ENCODE measurements around the gene P4HB.

P4HB gene

DNA sequence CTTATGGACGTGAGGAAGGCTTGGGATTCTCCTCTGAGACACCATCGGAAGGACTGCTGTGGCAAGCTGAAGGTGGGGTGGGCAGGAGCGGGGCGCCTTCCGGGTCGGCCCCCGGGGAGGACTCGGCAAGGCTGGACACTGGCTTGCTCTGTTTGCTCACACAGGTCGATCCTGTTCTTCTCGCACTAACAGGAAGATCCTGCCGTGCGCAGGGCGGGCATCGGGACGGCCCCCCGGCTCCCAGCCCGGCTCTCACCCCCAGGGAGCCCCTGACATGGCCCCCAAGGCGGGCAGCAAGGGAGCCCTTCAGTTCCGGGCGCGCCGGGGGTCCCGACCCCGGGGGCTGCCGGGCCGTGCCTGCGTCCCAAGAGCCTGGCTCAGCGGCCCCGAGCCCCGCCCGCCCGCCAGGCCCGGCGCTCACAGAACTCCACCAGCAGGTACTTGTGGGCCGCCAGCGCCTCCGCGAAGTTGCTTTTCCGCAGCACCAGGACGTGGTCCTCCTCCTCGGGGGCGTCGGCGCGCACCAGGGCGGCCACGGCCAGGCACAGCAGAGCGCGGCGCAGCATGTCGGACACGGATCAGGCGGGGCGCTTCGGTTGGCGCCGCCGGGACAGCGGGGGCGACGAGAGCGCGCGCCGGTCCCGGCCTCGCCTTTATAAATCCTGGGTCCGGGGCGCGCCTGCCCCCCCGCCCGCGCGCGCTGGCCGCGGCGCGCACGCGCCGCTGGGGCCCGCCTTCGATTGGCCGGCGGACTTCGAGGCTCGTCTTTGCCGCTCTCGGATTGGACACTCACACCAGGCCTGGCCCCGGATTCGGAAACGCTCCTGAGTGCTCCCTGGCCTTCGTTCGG is at the start of gene P4HB:
Gene P4HB, minus strand, starts transcription at position 630 of the 850 bp plus-strand sequence. Its CDS starts 64 bp downstream, at position 566.
- DNase-seq (ENCODE audit: low spot score) = no peak

DNA sequence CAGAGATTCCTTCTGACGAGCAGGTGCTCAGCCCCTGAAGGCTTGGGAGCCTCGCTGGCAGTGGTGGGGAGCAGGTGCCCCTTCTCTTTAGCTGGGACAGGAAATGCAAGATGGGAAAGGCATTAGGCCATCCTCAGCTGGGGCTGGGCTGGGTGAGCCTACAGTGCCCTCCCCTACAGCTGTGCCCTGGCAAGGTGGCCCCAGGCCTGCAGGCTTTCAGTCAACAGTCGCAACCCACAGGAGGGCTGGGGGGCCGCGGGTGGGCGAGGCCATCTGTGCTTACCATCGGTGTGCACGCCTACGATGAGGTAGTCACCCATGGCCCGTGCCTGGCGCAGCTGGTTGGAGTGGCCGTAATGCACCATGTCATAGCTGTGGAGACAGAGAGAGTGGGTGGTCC is 48.9 kb upstream of the P4HB start:
- DNase-seq (ENCODE audit: low spot score) = no peak

GRCh38 chr17:81908793-81909192 is 48.5 kb upstream of the P4HB start:
- no peak for DNase-seq (ENCODE audit: low spot score)

DNA sequence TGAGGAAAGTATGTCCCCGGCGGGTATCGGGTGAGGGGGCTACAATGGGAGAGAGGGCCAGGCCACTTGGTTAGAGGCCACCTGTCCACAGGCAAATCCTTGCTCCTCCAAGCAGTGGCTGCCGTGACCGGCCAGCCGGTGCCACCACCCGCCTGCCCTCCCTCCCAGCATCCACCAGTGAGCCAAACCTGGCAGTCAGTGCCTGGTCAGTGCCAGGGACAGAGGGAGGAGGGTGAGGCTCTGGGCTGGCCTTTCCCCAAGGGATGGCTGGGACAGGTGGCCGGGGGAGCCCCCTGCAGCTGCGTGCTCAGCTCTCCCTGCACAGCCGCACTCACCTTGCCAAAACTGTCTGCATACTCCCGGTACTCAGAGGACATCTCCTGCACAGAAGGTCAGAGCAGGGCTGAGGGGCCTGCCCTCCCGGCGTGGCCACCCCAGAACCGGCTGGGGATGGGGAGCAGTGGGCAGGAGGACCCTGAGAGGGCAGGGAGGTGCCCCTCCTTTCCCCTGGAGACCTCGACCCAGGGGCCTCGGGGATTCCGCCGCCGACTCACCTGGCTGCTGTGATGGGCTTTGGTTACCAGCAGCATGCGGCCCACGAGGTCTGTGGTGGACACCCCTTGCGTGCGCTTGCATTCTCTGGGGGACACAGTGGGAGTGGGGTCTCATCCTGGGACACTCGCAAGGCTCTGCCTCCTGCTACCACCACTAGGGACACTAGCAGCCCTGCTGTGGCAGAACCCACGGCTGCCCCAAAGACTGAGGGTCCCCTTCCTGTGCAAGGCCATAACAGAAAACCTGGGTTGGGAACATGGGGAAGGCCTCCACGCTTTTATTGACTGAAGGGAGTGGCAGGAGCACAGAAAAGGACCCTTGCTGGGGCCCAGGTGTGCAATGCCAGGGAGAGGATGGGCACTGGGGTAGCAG is 47.1 kb upstream of the P4HB start:
- DNase-seq (ENCODE audit: low spot score) = no peak

DNA sequence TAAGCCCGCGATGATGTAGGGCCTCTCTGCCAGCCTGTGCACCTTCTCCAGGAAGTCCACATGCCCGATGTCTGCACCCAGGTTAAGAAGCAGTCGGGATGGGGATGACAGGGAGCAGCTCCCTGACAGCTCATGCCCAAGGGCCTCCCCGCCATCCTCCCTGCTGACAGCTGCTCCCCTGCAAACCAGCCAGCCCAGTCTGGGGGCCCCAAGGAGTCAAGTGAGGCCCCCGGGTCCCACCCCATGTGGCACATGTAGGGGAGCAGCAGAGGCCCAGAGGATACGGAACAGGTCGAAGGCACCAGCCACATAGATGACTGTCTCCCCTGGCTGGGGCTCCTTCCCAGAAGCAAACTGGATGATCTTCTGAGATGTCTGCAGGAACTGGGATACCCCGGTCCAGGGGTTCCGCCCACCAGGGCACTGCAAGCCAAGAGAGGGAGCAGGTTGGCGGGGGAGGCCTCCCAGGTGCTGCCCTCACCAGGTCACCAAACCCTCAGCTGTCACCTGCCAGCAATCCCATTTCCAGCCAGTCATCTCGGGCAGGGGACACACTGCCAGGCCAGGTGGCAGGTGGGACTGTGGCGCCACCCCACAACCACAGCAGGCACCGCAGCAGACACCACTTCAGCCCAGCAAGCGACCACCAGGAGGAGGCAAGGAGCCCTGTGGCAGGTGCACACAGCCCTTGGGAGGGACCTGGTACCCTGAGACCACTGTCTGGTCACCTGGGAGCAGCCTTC is 46.3 kb upstream of the P4HB start:
- no peak for DNase-seq (ENCODE audit: low spot score)

DNA sequence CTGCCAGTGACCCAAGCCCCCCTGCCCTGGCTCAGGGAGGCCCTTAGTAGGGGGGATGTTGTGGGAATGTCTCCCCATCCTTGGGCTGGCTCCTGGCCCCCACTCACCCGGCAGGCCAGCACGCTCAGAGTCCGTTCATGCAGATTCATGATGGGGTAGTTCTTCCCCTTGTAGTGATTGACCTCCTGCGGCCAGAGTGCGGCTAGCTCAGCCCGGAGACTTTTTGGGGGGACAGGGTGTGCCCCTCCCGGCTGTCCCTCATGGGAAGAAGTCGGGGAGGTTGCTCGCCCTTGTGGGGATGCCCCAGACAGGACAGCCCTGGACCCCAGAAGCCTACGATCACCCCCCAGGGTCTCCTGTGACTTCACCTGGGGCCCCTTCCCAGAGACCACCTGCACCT is 45.7 kb upstream of the P4HB start:
- no peak for DNase-seq (ENCODE audit: low spot score)

GRCh38 chr17:81905424-81905875 is 45.1 kb upstream of the P4HB start:
- DNase-seq (ENCODE audit: low spot score) = no peak

DNA sequence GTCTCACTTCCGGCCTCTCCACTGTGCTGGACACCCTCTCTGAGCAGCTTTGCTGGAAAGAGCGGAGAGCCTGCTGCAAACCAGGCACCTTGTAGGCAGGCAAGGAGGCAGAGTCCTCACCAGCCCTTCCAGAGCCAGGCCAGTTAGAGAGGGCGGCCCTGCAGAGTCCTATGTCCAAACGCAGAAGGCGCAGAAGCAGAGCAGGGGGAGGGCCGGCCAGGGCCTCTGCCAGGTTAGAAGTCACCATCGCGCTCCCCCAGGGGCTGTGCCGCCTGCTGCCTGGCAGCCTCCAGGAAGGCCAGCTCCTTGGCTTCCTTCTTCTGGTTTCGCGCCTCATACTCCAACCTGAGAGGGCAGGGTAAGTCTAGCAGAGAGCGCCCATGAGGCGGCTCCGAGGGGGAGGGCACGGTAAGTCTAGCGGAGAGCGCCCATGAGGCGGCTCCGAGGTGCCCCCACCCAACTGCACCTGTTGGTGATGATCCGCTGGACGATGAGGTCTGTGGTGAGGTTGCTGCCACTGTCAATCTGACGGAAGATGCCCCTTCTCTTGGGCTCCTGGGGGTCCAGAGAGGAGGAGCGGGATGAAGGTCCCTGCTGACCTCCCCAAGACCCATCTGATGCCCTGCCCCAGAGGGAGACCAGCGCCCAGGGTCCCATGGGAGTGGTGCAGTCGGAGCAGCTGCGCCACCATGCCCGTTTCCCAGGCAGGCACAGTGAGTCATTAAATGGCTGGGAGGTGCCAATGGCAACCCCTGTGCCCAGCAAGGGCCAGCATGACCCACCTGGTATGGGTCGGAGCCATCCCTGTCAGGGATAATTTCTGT is 44.5 kb upstream of the P4HB start:
- no peak for DNase-seq (ENCODE audit: low spot score)

GRCh38 chr17:81903896-81904599 is 43.7 kb upstream of the P4HB start:
- no peak for DNase-seq (ENCODE audit: low spot score)

- DNase-seq (ENCODE audit: low spot score) = no peak
Measured at GRCh38 chr17:81903415-81903831, 43.1 kb upstream of the P4HB start.

GRCh38 chr17:81902653-81903414 is 42.5 kb upstream of the P4HB start:
- DNase-seq (ENCODE audit: low spot score) = no peak

GRCh38 chr17:81902023-81902652 is 41.8 kb upstream of the P4HB start, which contains the start of gene NPB:
NPB (plus strand) TSS chr17:81902238; CDS start chr17:81902278, 40 bp downstream.
- DNase-seq (ENCODE audit: low spot score) = no peak

DNA sequence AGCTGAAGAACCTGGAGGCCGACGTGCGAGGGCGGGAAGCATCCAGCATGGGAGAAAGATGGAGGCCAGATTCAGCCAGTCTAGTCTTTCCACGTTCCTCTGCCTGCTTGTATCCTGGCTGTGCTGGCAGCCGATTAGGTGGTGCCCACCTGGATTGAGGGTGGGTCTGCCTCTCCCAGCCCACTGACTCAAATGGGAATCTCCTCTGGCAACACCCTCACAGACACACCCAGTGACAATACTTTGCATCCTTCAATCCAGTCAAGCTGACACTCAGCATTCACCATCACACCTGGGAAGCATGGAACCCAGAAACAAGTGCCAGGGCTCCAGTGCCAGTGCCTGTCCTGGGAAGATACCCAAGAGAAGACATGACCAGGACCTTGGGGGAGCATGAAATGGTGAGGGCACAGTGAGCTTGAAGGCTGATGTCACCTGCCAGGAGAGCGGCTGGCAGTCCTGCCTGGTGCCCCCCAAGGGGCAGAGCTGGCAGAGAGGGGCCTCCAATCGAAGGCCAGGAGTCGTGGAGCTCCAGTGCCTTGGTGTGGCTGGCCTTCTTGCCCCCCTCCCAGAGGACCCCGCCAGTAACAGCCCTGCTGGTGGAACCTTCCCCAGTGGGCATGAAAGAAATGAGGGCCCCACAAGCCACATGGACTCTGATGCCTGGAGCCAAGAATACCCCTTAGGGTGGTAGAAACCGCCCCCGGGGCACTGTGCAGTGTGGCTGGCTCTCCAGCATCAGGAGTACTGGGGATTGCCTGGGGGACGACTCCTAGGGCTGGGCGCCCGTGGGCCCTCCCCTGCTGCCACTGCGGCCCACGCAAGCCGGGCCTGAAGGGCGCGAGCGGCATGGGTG is 41.1 kb upstream of the P4HB start:
- no peak for DNase-seq (ENCODE audit: low spot score)

- no peak for DNase-seq (ENCODE audit: low spot score)
Measured at GRCh38 chr17:81900181-81900820, 40.0 kb upstream of the P4HB start.

- no peak for DNase-seq (ENCODE audit: low spot score)
Measured at GRCh38 chr17:81899514-81900166, 39.3 kb upstream of the P4HB start.

DNA sequence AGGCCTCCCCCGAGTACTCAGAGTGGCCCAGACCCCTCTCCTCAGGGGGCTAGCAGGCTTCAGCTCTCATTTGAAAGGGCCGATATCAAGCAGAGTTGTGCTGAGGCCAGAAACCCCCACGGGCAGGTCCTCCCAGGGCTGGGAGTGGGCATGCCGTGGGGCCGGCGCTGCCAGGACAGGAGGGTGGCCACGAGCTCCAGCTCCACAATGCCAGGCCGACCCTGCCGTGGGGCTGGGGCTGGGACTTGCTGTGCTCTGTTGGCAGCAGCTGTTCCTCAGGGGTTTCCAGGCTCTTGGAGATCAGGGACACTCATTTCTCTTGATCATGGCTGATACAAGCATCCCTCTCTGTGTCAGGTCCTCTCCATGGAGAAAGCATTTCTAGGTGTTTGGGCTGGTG is 38.5 kb upstream of the P4HB start:
- no peak for DNase-seq (ENCODE audit: low spot score)

All from LoVo (cell line).